Cardiac muscle cell (in vitro differentiated cells and primary cell): ENCODE results near the gene ABHD8. TPM values are rescaled to one million over a fixed set of nuclear protein-coding genes. Genes with fewer than 3 reads are reported as not detected.
A peak's percentile ranks its signal among the peaks of the same experiment; 100 is the strongest.

ENCODE experiments used
- DNase-seq, 2 donors: peaks; one replicate each; pipeline versions ENCODE4 v3.0.0 to v3.0.0-alpha.2; 2010 to 2017; ENCODE audit warnings: low read depth in 1 of 2, low spot score in 1 of 2
- H3K27ac ChIP-seq: fragments of 200-600 bp; sonication (generic); 2 replicates; pipeline ENCODE4 v1.5.1; 2016
- H3K27me3 ChIP-seq: fragments of 200-600 bp; sonication (generic); 2 replicates; pipeline ENCODE4 v1.6.0; 2016; ENCODE audit warnings: control low read depth
- H3K36me3 ChIP-seq: fragments of 200-600 bp; sonication (generic); 2 replicates; pipeline ENCODE4 v1.5.1; 2016; ENCODE audit warnings: control low read depth
- H3K4me1 ChIP-seq: fragments of 200-600 bp; sonication (generic); 2 replicates; pipeline ENCODE4 v1.8.1; 2017; ENCODE audit warnings: low read depth, mild to moderate bottlenecking, mixed run types
- H3K4me3 ChIP-seq: fragments of 200-600 bp; sonication (generic); 2 replicates; pipeline ENCODE4 v1.5.1; 2016; ENCODE audit warnings: mild to moderate bottlenecking
- H3K9me3 ChIP-seq: fragments of 200-600 bp; sonication (generic); 2 replicates; pipeline ENCODE4 v1.5.1; 2017; ENCODE audit warnings: low read depth, mild to moderate bottlenecking, control low read depth
- CTCF ChIP-seq: IDR thresholded peaks from 2 replicates; pipeline ENCODE4 v1.5.1; 2012; ENCODE audit warnings: low read depth, mild to moderate bottlenecking, low read length
- polyA plus RNA-seq: library from polyadenylated mRNA; unstranded; fragments of >200 nt; fragmentation: Nextera tagmentation; extraction: Ambion mirVana; gene quantifications from 2 replicates; pipeline ENCODE4 v1.2.1, GENCODE V29; 2016
- total RNA-seq: library from RNA; depleted of rRNA; stranded (reverse); fragments of >200 nt; gene quantifications from 2 replicates; pipeline ENCODE4 v1.2.3, GENCODE V29; 2016

ABHD8 gene
- total and polyA plus RNA-seq, 2 experiments from 2014 or later = 38.1 to 50.6 TPM

GRCh38 chr19:17256130-17256529 is 47.1 kb downstream of the ABHD8 start:
- H3K4me3 ChIP-seq = no peak overlapping the region
- no peak for TF ChIP-seq CTCF
- no peaks in the 10 kb centered on the region for H3K9me3 ChIP-seq
- H3K36me3 ChIP-seq = no peaks in the 10 kb centered on the region
- H3K27ac ChIP-seq = no peak overlapping the region
- no peaks in the 10 kb centered on the region for H3K4me1 ChIP-seq
- no peak for DNase-seq
- no peaks in the 10 kb centered on the region for H3K27me3 ChIP-seq

- peak in 1 of 2 donors; percentile 60 for DNase-seq
- no peak for TF ChIP-seq CTCF
- H3K27ac ChIP-seq = no peak overlapping the region
- H3K4me3 ChIP-seq = no peak overlapping the region
- H3K27me3 ChIP-seq = no peaks in the 10 kb centered on the region
- no peaks in the 10 kb centered on the region for H3K36me3 ChIP-seq
- H3K9me3 ChIP-seq = no peaks in the 10 kb centered on the region
- no peaks in the 10 kb centered on the region for H3K4me1 ChIP-seq
Measured at GRCh38 chr19:17255150-17255621, 48.0 kb downstream of the ABHD8 start.

- Histone ChIP-seq H3K36me3 (no peaks in the 10 kb centered on the region), H3K27me3 (no peaks in the 10 kb centered on the region), H3K4me1 (no peaks in the 10 kb centered on the region), H3K4me3 (no peak overlapping the region), H3K9me3 (no peaks in the 10 kb centered on the region), H3K27ac (no peak overlapping the region)
- DNase-seq = no peak
- no peak for TF ChIP-seq CTCF
Measured at GRCh38 chr19:17254636-17255035, 48.6 kb downstream of the ABHD8 start.

- Histone ChIP-seq H3K27me3 (no peaks in the 10 kb centered on the region), H3K36me3 (no peaks in the 10 kb centered on the region), H3K4me1 (peaks cover 20% of the 10 kb centered on the region), H3K27ac (no peak overlapping the region), H3K9me3 (no peaks in the 10 kb centered on the region), H3K4me3 (no peak overlapping the region)
- DNase-seq = no peak
- no peak for TF ChIP-seq CTCF
Measured at GRCh38 chr19:17249887-17250548, 53.2 kb downstream of the ABHD8 start.

GRCh38 chr19:17248011-17248776 is 55.0 kb downstream of the ABHD8 start:
- Histone ChIP-seq H3K4me3 (no peak overlapping the region), H3K4me1 (peaks cover 25% of the 10 kb centered on the region), H3K27me3 (no peaks in the 10 kb centered on the region), H3K36me3 (no peaks in the 10 kb centered on the region), H3K27ac (peak overlapping the region; percentile 76), H3K9me3 (no peaks in the 10 kb centered on the region)
- no peak for DNase-seq
- no peak for TF ChIP-seq CTCF
